Erythroblast (primary cell): ENCODE results near the gene TSHZ2.

ENCODE experiments used
- DNase-seq, 2 experiments: peaks; one replicate each; lab custom pipeline; 2025; lab: John Stamatoyannopoulos, UW
- GATA1 ChIP-seq: IDR thresholded peaks from 2 replicates; pipeline ENCODE4 v1.6.1; 2011; ENCODE audit warnings: low read depth, mild to moderate bottlenecking, control low read depth, low read length, moderate library complexity
- POLR2A ChIP-seq: IDR thresholded peaks from 2 replicates; pipeline ENCODE4 v1.6.1; 2011; ENCODE audit warnings: mild to moderate bottlenecking, low read length

The TSHZ2 gene

GRCh38 chr20:53091789-53092188 lies 119.6 kb downstream of the TSHZ2 start:
- TF ChIP-seq GATA1 (no peak), POLR2A (no peak)
- DNase-seq: no peak

- DNase-seq: no peak
- TF ChIP-seq GATA1 (no peak), POLR2A (no peak)
Measured at GRCh38 chr20:53092772-53093300, 120.7 kb downstream of the TSHZ2 start.

- TF ChIP-seq POLR2A (no peak), GATA1 (no peak)
- no peak for DNase-seq
Measured at GRCh38 chr20:53097371-53097770, 125.2 kb downstream of the TSHZ2 start.

- TF ChIP-seq GATA1 (no peak), POLR2A (no peak)
- no peak for DNase-seq
Measured at GRCh38 chr20:53097791-53098190, 125.6 kb downstream of the TSHZ2 start.

GRCh38 chr20:53098621-53099020 lies 126.5 kb downstream of the TSHZ2 start:
- no peak for DNase-seq
- TF ChIP-seq POLR2A (no peak), GATA1 (no peak)

GRCh38 chr20:53099856-53100255 lies 127.7 kb downstream of the TSHZ2 start:
- DNase-seq: no peak
- TF ChIP-seq GATA1 (no peak), POLR2A (no peak)

GRCh38 chr20:53100476-53100911 lies 128.3 kb downstream of the TSHZ2 start:
- TF ChIP-seq POLR2A (no peak), GATA1 (no peak)
- no peak for DNase-seq

GRCh38 chr20:53101992-53102760 lies 130.0 kb downstream of the TSHZ2 start:
- no peak for DNase-seq
- no peak for TF ChIP-seq GATA1
- no peak for TF ChIP-seq POLR2A

GRCh38 chr20:53103124-53103523 lies 131.0 kb downstream of the TSHZ2 start:
- no peak for TF ChIP-seq POLR2A
- no peak for TF ChIP-seq GATA1
- DNase-seq: no peak

GRCh38 chr20:53104884-53105283 lies 132.7 kb downstream of the TSHZ2 start:
- DNase-seq: no peak
- TF ChIP-seq POLR2A (no peak), GATA1 (no peak)

GRCh38 chr20:53116733-53117132 lies 144.6 kb downstream of the TSHZ2 start:
- DNase-seq: no peak

GRCh38 chr20:53122853-53123252 lies 150.7 kb downstream of the TSHZ2 start:
- TF ChIP-seq POLR2A (no peak), GATA1 (no peak)

More at GRCh38 chr20:53116733-53117132, 144.6 kb downstream of the TSHZ2 start:
- no peak for TF ChIP-seq GATA1

GRCh38 chr20:53124075-53124551 lies 152.0 kb downstream of the TSHZ2 start:
- TF ChIP-seq GATA1 (no peak), POLR2A (no peak)
- peak in 1 of 2 experiments; percentile 2 for DNase-seq

More at GRCh38 chr20:53122853-53123252, 150.7 kb downstream of the TSHZ2 start:
- DNase-seq: no peak

GRCh38 chr20:53124803-53125202 lies 152.6 kb downstream of the TSHZ2 start:
- TF ChIP-seq GATA1: no peak
- TF ChIP-seq POLR2A: no peak
- no peak for DNase-seq

- no peak for TF ChIP-seq GATA1
- TF ChIP-seq POLR2A: no peak
- DNase-seq: no peak
Measured at GRCh38 chr20:53126185-53126584, 154.0 kb downstream of the TSHZ2 start.
